A172 (cell line): ENCODE results near the gene TBCE. TPM values are rescaled to one million over a fixed set of nuclear protein-coding genes. Genes with fewer than 3 reads are reported as not detected.

ENCODE experiments used
- total RNA-seq: library from RNA; depleted of rRNA; stranded (reverse); fragments of >200 nt; shearing (Covaris generic); gene quantifications from 2 replicates; pipeline ENCODE4 v1.2.3, GENCODE V29; 2014; rRNA removed

Gene TBCE
- total RNA-seq, 1 experiment from 2014 or later = 58.3 TPM

Other genes with a start within 250 kb of the TBCE start
- gene TOMM20, start 238.6 kb upstream of the TBCE start, total RNA-seq = 151 and 161 TPM in 2 replicates
- gene RBM34, start 206.2 kb upstream of the TBCE start, total RNA-seq = 131 and 170 TPM in 2 replicates
- gene ARID4B, start 39.2 kb upstream of the TBCE start, total RNA-seq = 27.6 and 29.9 TPM in 2 replicates
- 51.9 and 64.1 TPM in 2 replicates for gene GGPS1, start 38.9 kb upstream of the TBCE start, total RNA-seq
- 32.0 and 56.6 TPM in 2 replicates for gene B3GALNT2, start 137.0 kb downstream of the TBCE start, total RNA-seq